Anterior cingulate cortex (tissue), 58 donors: Measurements from ENCODE around the gene DRG1.
"Not testable (repeated sequence)": the region's sequence is repeated elsewhere in the genome, so short reads cannot be mapped to it uniquely, and the experiment has no call there.

Source experiments
- DNase-seq, 58 donors: peaks; one replicate each; lab custom pipeline; 2025; lab: John Stamatoyannopoulos, UW

Gene DRG1

GRCh38 chr22:31441652-31442051 lies 42.2 kb downstream of the DRG1 start:
- no peak for DNase-seq

GRCh38 chr22:31442768-31443489 lies 43.5 kb downstream of the DRG1 start:
- no peak for DNase-seq

- DNase-seq = no peak
Observed at GRCh38 chr22:31443516-31443915, 44.1 kb downstream of the DRG1 start.

- no peak for DNase-seq
Observed at GRCh38 chr22:31445642-31446041, 46.2 kb downstream of the DRG1 start.

- no peak for DNase-seq
Observed at GRCh38 chr22:31446208-31446607, 46.8 kb downstream of the DRG1 start.

GRCh38 chr22:31446767-31447166 lies 47.4 kb downstream of the DRG1 start:
- DNase-seq = no peak

DNA sequence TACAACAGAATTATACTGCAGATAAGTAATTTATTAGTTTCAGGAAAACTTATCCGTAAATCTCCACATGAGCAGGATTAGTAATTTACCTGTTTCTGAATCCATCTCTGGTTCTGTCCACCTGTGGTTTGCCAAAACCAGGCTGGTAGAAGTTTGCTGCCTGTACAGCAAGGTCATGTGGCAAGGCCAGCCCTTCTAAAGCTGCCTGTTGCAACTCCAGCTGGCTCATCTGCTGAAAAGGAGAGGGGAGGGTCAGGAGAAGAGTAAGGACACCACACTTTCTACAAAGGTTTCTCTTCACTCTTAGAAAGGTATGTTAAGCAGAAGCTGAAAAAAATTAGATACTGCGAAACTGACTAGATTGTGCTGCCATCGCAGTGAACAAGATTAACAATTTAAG lies 47.9 kb downstream of the DRG1 start:
- no peak for DNase-seq

DNA sequence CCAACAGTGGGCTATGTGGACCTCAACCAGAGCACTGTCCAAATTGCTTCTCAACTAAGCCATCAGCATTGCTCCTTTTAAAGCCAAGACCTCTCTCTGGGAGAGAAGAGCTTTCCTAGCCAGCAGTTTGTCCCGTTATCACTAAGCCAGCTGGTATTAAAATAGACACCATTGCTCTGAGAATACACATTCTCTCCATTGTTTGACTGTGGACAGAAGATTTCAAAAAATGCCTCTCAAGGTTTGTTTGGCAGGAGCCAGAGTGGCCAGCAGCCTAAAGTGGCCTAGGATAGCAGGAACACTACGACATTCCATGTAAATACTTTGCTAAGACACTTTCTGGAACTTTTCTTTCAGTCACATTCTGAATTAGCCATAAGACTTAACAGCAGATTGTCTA lies 49.0 kb downstream of the DRG1 start:
- DNase-seq = no peak

- DNase-seq = no peak
Observed at GRCh38 chr22:31449506-31449905, 50.1 kb downstream of the DRG1 start.

DNA sequence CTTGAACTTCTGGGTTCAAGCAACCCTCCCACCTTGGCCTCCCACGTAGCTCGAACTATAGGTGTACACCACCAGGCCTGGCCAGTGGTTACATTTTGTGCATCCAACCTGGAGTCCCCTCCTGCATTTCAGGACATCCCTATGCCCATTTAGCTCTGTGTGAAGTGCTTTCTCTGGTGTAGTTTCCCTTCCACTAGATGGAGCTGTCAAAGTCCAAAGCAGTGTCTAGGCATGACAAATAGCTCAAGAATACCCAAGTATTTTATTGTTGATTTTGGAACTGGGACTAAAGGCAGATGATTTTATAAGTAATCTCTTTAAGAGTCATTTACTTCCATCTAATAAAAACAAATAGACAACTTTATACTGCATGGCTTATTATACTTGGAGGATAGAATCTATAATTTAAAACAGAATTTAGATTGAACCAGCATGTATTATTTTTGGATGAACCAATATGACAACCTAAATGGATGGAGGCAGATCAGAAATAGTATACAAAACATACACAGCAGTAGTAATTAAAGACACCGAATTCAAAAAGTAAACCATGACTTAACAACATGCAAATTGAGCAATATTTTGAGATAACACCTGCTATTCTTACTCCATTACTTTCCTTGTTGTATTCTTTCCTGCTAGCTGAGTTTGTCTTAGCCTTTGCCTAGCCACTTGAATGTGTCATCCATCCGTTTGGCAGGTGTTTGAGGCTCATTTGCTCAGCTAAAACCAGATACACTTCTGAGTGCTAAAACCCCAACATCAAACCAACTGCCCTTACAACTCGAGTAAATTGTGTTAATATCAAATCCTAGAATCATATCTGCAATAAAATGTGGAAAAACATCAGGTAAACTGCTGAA lies 52.5 kb downstream of the DRG1 start:
- peak in 1 of 58 donors; percentile 16 for DNase-seq

DNA sequence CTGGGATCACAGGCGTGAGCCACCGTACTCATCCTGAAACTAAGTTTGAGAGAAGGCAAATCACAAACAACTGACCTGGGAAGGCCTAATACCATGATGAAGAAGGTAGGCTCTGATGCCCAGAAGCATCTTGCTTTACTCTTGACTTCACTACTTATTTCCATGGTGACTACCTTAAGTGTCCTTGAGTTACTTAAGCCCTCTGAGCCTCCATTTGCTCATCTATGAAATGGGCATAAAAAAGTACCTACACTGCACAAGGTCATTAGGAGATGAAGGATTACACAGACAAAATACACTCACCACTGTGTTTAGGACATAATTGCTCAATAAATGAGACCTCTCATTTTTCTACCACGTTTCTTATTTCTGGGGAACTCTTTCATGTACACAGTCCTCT lies 62.3 kb downstream of the DRG1 start:
- DNase-seq = no peak

DNA sequence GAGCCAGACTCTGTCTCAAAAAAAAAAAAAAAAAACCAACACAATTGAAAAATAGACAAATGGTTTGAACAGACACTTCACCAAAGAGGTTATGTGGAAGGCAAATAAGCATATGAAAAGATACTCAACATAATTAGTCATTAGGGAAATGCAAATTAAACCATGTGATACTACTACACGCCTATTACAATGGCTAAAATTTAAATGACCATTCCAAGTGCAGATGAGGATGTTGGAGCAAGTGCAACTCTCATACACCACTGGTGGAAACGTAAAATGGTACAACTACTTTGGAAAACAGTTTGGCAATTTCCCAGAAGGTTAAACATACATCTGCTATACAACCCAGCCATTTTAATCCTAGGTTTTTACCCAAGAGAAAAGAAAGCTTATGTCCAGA lies 65.9 kb downstream of the DRG1 start:
- DNase-seq = no peak

DNA sequence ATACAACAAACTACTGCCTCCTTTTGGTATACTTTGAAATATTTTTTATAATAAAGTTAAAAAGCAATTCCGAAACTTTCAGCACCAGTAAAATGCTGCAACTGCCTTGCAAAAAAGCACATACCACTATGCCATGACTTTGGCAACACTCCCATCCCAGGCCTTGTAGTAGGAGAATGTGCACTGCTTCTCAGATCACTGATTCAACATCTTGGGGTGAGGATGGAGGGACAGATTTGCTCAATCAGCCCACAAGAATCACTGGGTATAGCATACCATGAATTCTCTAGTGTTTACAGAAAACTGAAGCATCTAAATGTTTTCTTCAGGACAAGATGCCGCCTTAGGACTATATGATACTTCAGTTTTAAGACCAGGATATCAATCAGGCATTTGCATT lies 75.3 kb downstream of the DRG1 start:
- DNase-seq = no peak

DNA sequence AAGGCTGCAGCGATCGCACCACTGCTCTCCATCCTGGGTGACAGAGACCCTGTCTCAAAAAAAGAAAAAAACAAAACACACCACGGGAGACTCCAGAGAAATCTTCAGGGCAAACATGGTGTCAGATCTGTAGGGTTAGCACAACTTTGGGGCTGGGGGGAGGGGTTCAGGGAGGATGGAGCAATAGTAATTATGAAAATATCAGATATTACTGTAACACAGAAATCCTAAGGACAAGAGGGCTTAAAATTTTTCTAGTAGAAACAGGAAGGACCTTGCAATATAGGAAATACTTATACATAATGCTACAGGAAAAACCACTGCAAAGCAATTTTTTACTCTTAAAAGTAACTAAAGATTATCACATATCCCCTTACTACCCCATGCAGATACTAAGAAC lies 76.4 kb downstream of the DRG1 start:
- no peak for DNase-seq

DNA sequence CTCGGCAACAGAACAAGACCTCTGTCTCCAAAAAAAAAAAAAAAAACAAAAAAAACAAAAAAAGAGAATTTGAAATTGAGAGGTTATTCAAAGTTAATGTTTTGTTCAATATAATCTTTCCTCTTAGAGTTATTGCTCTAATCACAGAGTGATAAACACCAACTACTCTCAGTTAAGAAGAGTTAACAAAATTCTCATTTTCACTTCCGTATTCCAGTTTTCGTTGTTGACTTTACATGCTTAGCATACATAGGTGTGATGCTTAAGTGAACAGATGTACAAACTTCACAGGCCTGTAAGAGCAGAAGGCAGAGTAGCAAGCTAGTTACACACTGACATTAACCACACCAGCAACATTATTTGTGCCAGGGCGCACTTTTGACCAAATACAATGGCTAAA lies 77.9 kb downstream of the DRG1 start:
- no peak for DNase-seq

DNA sequence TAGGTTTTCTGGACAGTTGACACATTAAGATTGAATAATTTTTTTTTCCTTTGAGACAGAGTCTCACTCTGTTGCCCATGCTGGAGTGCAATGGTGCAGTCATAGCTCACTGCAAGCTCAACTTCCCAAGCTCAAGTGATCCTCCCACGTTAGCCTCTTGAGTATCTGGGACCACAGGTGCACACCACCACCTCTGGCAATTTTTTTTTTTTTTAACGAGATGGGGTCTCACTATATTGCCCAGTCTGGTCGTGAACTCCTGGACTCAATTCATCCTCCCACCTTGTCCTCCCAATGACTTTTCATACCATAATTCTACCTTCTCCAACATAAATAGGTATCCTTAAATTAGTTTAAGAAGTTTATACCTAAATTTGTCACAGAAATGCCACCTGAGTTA lies 81.7 kb downstream of the DRG1 start:
- no peak for DNase-seq

GRCh38 chr22:31482470-31482869 lies 83.1 kb downstream of the DRG1 start:
- not testable (repeated sequence) for DNase-seq
